ENCODE results near the gene CA5A.
A peak's percentile ranks its signal among the peaks of the same experiment; 100 is the strongest.

The CA5A gene

GRCh38 chr16:87960852-87961251 is 24.5 kb upstream of the CA5A start:
- no peak for DNase-seq (ENCODE audit: low read depth)
- H3K4me3 ChIP-seq (ENCODE audit: low read length), result no peak overlapping the region
- no peak for TF ChIP-seq CTCF (IDR thresholded peaks at IDR 0.05; ENCODE audit: insufficient read depth, low read depth, low read length, missing control alignments)

- no peak overlapping the region for H3K4me3 ChIP-seq (ENCODE audit: low read length)
- DNase-seq (ENCODE audit: low read depth), result no peak
- no peak for TF ChIP-seq CTCF (IDR thresholded peaks at IDR 0.05; ENCODE audit: insufficient read depth, low read depth, low read length, missing control alignments)
Observed at GRCh38 chr16:87960296-87960695, 24.0 kb upstream of the CA5A start.

GRCh38 chr16:87959391-87959990 is 23.2 kb upstream of the CA5A start:
- H3K4me3 ChIP-seq (ENCODE audit: low read length), result no peak overlapping the region
- no peak for DNase-seq (ENCODE audit: low read depth)

GRCh38 chr16:87958632-87959031 is 22.3 kb upstream of the CA5A start:
- TF ChIP-seq CTCF (IDR thresholded peaks at IDR 0.05; ENCODE audit: insufficient read depth, low read depth, low read length, missing control alignments), result no peak
- no peak for DNase-seq (ENCODE audit: low read depth)
- no peak overlapping the region for H3K4me3 ChIP-seq (ENCODE audit: low read length)

More at GRCh38 chr16:87959391-87959990, 23.2 kb upstream of the CA5A start:
- no peak for TF ChIP-seq CTCF (IDR thresholded peaks at IDR 0.05; ENCODE audit: insufficient read depth, low read depth, low read length, missing control alignments)

GRCh38 chr16:87957296-87958094 is 21.2 kb upstream of the CA5A start:
- no peak overlapping the region for H3K4me3 ChIP-seq (ENCODE audit: low read length)
- no peak for DNase-seq (ENCODE audit: low read depth)
- TF ChIP-seq CTCF (IDR thresholded peaks at IDR 0.05; ENCODE audit: insufficient read depth, low read depth, low read length, missing control alignments), result no peak

GRCh38 chr16:87956365-87957231 is 20.3 kb upstream of the CA5A start:
- peak; percentile 71 for DNase-seq (ENCODE audit: low read depth)
- TF ChIP-seq CTCF (IDR thresholded peaks at IDR 0.05; ENCODE audit: insufficient read depth, low read depth, low read length, missing control alignments), result peak; percentile 61
- no peak overlapping the region for H3K4me3 ChIP-seq (ENCODE audit: low read length)
